NCI-H526 treated with DMSO at 0.1 percent for 48 hours (cell line): ENCODE measurements around the gene SMAD6.
"Not testable (repeated sequence)": the region's sequence is repeated elsewhere in the genome, so short reads cannot be mapped to it uniquely, and the experiment has no call there.

ENCODE experiments used
- DNase-seq: peaks from one replicate; lab custom pipeline; 2025; lab: John Stamatoyannopoulos, UW

The SMAD6 gene

DNA sequence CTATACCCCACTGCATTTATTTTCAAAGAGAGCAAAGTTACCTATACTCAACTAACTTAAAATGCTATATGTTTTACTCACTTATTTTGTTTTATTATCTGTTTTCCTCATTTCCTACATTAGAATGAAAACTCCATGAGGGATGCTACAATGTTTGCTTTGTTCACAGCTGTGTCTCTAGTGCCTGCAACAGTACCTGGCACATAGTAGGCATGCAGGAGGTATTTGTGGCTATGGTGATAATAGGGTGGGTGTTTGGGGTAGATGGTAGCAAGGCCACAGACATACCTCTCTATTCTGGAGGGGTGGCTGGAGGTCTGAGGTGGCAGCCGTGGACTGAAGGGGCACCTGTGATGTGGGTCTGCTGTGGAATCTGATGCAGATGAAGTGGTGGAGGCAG is 24.7 kb upstream of the SMAD6 start:
- no peak for DNase-seq

DNA sequence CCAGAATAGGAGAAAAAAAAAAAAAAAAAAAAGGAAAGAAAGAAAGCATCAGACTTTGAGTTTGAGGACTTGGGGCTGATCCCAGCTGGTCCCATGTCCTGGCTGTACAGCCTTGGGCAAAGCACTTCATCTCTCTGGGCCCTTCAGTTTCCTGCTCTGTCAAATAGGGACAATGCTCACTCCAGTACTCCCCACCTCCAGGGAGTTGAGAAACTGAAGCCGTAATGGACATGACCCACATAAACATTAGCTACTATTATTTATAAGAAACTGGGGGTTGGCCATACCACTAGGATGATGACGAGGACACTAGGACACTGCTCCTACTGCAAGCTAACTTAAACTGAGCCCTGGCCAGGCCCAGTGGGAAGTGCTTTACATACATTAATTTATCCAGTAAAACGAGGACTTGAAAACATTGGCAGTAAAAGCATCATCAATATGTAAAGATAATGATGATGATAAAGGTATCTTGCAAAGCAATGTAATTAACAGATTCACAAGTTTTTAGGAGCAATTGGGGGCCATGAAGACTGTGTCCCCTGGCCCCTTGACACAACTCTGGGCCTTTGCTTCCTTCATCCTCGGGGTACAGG is 22.9 kb upstream of the SMAD6 start:
- DNase-seq, result no peak

DNA sequence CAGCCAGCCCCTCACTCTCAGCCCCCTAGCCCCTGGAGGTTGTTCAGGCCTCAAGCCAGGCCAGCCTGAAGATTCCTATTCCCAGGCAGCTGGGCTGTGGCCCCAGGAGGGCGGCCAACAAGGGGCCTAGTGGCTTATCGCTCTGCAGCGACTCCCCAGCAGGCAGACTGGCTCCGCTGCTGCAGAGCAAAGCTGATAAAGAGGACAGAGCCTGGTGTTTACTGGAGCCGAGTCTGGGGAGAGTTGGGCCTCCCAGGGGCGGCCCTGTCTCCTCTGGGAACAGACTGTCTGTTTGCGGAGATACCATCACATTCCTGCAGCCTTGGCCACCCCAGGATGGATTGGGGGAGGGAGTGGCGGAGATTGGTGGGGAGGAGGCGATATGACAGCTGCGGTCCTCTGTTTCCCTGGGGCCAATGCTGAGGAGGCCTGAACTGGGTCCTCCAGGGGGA is 22.4 kb upstream of the SMAD6 start:
- peak; percentile 15 for DNase-seq

DNA sequence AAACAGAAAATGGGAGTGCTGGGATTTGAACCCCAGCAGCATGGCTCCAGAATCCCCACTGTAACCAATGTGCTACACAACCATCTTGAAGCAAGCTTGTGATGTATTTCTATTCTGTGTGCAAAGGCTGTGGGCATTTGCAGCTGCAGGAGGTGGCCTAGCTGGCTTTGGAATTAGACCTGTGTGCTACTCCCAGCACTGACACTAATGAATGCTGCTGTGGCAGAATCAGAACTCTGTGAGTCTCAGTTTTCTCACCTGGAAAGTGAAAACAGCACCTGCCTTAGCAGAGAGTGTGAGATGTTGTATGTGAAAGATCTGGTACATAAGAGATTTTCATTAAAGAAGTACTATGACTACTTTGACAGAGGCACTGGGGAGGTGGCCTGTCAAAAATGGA is 21.5 kb upstream of the SMAD6 start:
- DNase-seq, result no peak

DNA sequence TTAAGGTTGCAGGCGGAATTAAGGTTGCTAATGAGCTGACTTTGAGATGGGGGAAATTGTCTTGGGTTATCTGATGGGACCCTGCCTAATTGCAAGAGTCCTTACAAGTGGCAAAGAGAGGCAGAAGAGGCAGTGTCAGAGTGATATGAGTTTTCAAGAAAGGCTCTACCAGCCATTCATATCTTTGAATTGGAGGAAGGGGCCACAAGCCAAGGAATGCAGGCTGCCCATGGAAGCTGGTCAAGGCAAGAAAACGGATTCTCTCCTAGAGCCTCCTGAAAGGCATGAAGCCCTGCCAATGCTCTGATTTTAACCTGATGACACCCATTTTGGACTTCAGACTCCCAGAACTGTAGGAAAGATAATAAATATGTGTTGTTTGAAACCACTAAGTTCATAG is 20.6 kb upstream of the SMAD6 start:
- no peak for DNase-seq

DNA sequence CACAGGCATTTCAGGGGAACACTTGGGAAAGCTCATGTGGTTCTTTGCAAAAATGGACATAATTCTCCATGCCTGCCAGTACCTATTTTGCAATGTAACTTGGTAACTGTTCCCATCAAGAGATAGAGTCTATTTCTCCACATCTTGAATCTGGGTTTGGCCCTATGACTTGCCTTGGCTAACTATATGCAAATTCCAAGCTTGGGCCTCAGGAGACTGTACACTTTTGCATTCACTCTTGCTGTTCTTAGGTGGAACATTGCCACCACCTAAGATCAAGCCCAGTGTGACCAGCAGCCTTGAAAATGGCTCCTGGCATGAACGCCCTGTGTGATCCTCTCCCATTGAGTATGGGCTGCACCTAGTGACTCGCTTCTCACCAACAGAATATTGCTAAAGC is 19.8 kb upstream of the SMAD6 start:
- DNase-seq, result no peak

DNA sequence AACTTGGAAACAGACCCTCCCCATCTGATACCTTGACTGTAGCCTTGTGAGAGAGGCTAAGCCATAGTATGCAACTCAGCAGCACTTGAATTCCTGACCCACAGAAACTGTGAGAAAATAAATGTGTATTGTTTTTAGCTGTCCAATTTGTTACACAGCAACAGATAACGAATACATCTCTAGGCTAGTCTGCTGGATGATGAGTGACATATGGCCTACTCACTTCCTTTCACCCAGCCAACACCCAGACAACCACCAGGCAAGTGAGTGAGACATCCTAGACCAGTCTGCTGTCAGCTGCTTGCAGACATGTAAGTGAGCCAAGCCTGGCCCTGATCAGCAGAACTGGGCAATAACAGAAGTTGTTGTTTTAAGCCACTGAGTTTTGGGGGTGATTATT is 19.2 kb upstream of the SMAD6 start:
- DNase-seq, result no peak

DNA sequence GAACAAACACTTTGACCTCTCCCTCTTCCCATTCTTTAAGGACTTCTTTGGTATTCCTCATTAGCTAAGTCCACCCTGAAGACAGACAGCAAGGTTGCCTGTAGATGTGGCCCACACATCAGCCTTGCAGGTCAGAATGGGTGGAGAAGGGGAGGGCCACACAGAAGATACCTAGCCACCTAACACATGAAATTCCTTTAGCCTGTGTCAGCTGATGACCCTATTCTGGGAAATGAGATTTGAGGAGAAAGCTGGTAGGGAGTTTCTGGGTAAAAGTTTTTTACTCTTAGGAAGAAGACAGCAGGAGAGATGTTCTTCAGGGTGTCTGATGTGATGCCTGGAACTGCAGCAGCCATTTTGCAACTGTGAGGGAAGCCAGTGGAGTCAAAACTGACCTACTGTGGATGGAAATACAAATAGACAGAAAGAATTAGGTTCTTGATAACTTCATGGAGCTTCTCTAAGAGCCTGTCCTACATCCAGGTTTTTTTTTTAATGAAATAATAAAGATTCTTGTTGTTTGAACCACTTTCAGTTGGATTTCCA is 17.8 kb upstream of the SMAD6 start:
- DNase-seq, result no peak

DNA sequence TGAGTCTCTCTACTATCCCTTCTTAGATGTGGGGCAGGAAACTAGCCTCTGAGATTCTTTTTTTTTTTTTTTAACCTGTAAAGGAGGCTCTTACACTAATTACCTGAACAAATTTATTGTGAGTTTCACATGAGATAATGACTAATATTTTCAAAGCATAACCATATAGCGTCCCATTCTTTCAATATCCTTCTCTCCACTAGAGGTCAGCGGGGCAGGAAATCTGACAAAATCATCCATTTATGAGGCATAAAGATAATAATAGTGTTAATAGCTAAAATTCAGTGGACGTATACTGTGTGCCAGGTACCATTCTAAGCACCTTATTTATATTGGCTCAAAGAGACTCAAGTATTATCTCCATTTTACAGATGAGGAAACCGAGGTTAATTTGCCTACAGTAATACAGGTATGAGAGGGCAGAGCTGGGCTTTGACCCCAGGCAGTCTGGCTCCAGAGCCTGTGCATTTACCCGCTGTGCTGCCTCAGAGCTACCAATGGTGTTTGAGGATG is 16.3 kb upstream of the SMAD6 start:
- DNase-seq, result no peak

DNA sequence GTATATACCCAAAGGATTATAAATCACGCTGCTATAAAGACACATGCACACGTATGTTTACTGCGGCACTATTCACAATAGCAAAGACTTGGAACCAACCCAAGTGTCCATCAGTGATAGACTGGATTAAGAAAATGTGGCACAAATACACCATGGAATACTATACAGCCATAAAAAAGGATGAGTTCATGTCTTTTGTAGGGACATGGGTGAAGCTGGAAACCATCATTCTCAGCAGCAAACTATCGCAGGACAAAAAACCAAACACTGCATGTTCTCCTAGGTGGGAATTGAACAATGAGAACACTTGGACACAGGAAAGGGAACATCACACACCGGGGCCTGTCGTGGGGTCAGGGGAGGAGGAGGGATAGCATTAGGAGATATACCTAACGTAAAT is 11.1 kb upstream of the SMAD6 start:
- not testable (repeated sequence) for DNase-seq

DNA sequence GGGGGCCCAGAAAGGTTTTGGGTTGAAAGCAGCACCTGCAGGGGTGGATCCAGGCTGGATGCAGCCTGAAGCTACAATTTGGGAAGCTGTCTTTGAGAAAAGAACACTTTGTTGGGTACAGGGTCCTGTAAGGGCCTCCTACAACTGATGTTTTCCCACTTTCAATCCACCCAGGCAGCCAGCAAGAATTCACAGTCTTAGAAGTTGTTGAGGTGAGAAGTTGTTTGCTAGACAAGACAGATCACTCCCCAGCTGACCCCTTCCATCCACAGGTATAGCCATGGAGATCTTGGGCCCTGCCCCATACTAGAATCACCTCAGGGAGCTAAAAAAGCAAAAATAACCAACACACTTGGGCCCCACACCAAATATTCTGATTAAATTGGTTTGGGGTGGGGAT is 10.3 kb upstream of the SMAD6 start:
- no peak for DNase-seq

DNA sequence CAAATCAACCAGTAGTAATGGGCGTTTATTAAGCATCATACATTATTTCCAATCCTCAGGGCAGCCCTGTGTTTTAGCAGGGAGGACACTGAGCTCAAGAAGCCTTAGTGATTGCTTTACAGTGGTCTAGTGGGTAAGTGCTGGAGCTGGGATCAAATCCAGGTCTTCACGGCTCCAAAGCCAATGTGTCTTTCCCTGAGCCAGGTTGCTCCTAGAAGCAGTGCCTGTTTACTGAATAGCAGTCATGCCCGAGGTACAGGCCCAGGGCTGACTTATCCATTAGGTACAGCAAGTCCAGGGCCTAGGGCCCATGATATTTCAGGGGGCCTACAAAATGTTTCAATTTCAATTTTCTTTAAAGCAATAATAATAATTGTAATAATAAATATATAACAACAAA is 9.6 kb upstream of the SMAD6 start:
- no peak for DNase-seq

DNA sequence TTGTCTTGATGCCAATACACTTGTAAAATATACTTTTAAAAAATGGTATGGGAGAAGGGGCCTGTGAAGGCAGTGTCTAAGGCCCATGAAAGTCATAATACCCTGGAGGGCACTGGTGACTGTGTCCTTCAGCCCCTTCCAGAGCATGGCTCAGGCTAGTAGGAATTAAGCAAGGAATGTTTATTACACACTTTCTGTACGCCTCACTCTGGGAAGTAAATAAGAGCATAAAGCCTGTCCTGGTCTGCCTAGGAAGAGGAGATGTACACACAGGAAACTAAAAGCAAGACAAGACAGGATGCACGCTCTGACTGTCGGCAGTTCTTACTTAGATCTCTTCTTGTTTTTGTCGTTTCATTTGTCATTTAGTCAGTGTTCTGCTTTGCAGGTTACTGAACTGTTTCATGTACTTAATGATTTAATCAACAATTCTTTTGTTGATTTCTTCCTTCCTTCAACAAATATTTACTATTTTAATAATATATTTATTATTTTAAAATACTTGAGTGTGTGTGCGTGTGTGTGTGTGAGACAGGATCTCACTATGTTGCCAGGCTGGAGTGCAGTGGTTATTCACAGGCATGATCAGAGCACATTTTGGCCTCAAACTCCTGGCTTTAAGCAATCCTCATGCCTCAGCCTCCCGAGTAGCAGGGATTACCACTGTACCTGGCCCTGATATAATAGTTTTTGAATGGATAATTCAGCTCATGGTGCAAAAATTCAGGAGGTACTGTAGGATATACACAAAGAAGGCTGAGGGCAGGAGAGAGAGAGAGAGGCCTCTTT is 9.0 kb upstream of the SMAD6 start:
- DNase-seq, result no peak

DNA sequence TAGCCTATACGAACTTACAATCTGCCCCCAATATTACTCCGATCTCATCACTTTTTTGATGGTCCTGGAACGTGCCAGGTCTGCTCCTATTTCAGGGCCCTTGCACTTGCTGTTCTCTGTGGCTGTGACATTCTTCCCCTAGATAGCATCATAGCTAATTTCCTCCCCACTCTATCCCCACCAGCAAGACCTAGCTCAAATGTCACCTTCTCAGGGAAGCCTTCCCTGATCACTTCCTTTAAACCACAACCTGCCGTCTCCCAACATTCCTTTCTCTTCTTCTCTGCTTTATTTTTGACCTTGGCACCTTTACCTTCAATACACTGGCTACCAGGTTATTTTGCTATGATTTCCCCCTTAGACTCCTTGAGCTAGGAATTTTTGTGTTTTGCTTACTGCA is 5.3 kb upstream of the SMAD6 start:
- no peak for DNase-seq

DNA sequence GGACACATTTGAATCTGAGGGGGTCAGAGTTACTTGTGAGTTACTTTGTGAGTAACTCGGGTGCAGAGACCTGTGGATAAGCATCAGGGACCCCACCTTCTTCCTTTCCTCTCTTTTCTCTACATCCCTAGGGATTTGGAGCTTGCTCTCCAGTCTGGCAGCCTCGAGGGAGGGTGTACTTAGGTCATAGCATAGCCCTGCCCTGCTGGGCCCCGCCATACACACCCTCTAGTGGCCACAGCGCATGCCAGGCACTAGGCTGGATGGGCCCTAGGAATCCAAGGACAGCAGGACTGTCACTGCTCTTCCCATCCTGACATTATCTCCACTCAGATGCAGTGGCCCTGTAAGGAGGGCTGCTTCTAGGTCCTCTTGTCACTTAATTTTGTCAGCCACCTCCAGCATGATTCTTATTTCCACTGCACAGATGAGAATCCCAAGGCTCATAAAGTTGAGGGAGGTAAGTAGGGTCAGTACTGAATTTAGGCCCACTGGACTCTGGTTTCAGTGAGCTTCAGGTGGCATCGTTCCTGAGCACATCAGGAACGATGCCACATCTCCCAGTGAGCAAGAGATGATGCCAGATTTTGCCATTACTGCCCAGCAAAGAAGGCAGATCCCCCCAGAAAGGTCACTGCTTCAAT is 3.6 kb upstream of the SMAD6 start:
- DNase-seq, result peak; percentile 40

DNA sequence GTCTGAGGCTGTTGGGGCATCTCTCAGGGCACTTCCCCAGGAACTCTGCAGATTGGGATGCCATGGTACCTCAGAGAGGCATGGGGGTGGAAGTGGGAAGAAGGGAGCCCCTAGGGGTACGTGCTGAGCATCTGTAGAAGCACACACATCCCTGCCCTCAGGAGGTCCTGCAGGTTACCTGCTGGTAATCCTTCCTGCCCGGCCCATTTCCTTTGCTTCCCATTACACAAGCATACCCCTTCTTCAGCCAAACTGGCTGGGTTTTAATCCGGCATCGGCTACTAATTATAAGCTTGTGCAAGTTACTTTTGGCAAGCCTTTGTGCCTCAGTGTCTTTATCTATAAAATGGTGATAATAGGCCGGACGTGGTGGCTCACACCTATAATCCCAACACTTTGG is 3.1 kb upstream of the SMAD6 start:
- no peak for DNase-seq

DNA sequence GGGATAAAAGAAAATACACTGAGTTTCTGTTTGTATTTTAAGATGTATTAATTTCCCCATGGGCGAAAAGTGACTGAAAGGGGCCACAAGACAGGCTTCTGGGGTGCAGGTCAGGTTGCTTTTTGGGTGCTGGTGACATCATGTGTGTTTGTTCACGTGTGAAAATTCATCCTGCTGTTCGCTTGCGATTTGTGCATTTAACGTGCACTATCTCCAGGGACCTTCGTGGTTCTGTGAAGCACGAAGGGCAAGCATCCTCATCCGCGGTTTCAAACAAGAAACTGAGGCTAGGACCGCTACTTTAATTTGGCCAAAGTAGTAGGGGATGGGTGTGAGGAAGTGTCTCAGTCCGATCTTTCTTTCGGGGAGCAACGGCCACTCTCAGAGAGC is 1.6 kb upstream of the SMAD6 start:
- DNase-seq, result no peak

DNA sequence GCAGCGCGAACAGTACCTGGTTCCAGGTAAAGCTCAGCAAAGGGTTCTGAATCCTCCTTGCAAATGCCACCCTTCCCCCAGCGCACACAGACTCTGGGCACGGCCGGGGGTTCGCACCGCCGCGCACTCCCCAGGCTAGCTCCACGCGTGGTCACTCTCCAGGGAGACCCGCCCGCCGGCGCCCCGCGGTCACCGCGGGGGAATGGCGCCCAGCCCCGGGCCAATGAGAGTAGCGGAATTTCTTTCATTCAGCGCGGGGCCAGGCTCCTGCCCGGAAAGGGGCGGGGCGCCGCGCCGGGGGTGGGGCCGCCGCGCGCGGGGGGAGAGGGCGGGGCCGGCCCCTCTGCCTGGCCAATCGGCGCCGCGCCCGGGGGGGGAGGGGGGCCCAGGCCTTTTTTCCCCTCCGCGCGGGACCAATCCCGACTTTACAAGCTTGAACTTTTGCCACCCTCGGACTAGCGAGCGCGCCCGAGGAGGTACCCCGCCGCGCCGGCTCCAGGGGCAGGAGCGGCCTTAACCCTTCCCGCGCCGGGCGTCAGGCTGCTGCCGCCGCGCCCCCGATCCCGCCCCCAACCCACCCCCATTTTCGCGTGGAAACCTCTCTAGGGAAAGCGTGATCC is 1.1 kb upstream of the SMAD6 start:
- peak; percentile 71 for DNase-seq

DNA sequence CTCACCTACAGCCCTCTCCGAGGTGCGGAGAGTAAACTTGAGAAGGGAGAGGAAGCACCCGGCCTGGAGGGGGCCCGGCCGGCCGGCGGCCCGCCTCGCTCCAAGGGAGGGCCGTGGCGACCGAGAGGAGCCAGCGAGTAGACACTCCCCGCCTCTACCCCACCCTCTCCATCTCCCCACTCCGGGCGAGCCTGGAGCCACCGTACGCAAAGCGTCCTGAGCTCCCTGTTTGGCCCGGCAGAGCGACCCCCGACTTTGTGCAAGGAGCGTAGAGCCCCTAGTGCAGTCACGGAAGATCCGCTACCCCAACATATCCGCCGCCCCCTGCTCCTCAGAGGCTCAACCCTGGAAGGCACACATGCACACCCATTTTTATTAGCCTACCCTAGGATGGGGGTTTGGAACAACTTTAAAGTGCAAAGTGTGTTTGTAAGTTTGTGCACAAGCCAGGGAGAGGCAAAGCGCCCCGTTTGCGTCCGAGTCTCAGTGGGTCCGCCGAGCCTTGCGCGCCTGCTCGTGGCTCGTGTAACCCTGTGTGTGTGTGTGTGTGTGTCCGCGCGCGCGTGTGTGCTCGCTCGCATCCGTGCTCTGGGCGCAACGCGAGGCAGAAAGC is 508 bp upstream of the SMAD6 start:
- no peak for DNase-seq

DNA sequence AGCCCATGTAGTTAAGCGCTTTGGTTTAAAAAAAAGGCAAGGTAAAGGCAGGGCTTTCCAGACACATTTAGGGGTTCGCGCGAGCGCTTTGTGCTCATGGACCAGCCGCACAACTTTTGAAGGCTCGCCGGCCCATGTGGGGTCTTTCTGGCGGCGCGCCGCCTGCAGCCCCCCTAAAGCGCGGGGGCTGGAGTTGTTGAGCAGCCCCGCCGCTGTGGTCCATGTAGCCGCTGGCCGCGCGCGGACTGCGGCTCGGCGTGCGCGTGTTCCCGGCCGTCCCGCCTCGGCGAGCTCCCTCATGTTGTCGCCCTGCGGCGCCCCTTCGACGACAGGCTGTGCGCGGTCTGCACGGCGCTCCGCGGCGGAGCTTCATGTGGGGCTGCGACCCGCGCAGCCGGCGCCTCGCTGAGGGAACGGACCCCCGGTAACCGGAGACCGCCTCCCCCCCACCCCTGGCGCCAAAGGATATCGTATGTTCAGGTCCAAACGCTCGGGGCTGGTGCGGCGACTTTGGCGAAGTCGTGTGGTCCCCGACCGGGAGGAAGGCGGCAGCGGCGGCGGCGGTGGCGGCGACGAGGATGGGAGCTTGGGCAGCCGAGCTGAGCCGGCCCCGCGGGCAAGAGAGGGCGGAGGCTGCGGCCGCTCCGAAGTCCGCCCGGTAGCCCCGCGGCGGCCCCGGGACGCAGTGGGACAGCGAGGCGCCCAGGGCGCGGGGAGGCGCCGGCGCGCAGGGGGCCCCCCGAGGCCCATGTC is 927 bp downstream of the SMAD6 start:
- no peak for DNase-seq

DNA sequence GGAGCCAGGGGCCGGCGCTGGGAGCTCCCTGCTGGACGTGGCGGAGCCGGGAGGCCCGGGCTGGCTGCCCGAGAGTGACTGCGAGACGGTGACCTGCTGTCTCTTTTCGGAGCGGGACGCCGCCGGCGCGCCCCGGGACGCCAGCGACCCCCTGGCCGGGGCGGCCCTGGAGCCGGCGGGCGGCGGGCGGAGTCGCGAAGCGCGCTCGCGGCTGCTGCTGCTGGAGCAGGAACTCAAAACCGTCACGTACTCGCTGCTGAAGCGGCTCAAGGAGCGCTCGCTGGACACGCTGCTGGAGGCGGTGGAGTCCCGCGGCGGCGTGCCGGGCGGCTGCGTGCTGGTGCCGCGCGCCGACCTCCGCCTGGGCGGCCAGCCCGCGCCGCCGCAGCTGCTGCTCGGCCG is 1.5 kb downstream of the SMAD6 start:
- DNase-seq, result peak; percentile 7
